Esophagus squamous epithelium (tissue), 4 donors: ENCODE data around the gene SBNO2.

ENCODE experiments used
- POLR2A ChIP-seq, 4 donors: fragments of 450-650 bp; IDR thresholded peaks; one replicate each; pipeline ENCODE4 v1.6.1; 2017; ENCODE audit warnings: antibody characterized with exemption in 4 of 4, mild to moderate bottlenecking in 4 of 4, moderate library complexity in 3 of 4
- TF ChIP-seq, protein P1 (sequence below), 6 experiments: fragments of 450-650 bp in 4 of 6; fragments of 200-600 bp in 2 of 6; sonication (generic) in 2 of 6; IDR thresholded peaks; one replicate each; pipeline ENCODE4 v1.5.1; 2016 to 2019; ENCODE audit warnings: antibody characterized with exemption in 6 of 6, mild to moderate bottlenecking in 4 of 6, moderate library complexity in 4 of 6

GRCh38 chr19:1067341-1067957 is 106.6 kb downstream of the SBNO2 start:
- TF ChIP-seq, protein P1, sequence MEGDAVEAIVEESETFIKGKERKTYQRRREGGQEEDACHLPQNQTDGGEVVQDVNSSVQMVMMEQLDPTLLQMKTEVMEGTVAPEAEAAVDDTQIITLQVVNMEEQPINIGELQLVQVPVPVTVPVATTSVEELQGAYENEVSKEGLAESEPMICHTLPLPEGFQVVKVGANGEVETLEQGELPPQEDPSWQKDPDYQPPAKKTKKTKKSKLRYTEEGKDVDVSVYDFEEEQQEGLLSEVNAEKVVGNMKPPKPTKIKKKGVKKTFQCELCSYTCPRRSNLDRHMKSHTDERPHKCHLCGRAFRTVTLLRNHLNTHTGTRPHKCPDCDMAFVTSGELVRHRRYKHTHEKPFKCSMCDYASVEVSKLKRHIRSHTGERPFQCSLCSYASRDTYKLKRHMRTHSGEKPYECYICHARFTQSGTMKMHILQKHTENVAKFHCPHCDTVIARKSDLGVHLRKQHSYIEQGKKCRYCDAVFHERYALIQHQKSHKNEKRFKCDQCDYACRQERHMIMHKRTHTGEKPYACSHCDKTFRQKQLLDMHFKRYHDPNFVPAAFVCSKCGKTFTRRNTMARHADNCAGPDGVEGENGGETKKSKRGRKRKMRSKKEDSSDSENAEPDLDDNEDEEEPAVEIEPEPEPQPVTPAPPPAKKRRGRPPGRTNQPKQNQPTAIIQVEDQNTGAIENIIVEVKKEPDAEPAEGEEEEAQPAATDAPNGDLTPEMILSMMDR (IDR thresholded peaks at IDR 0.05), result no peak
- no peak for TF ChIP-seq POLR2A (IDR thresholded peaks at IDR 0.05)
